Endothelial cell of umbilical vein (primary cell): ENCODE results near the gene PRG2. TPM values are rescaled to one million over a fixed set of nuclear protein-coding genes. Genes with fewer than 3 reads are reported as not detected.

ENCODE experiments used
- BruUV-seq: library from RNA; stranded (reverse); fragments of 400-500 nt; replicated peaks from 2 replicates; lab custom pipeline; 2021; lab: Mats Ljungman, UMichigan
- CTCF ChIA-PET: fragments of 300-600, 350-600 bp; sonication (Branson Sonifier 250); formaldehyde crosslinking; loops from one replicate; lab custom pipeline; 2021; ENCODE audit warnings: antibody characterized with exemption, inconsistent platforms; lab: Charles Lee
- POLR2A ChIA-PET: fragments of 300-600, 350-600 bp; sonication (Branson Sonifier 250); formaldehyde crosslinking; loops from one replicate; lab custom pipeline; 2021; ENCODE audit warnings: antibody characterized with exemption, inconsistent platforms; lab: Charles Lee
- DNase-seq: peaks from one replicate; pipeline ENCODE4 v3.0.0-alpha.2; 2011; ENCODE audit warnings: low read depth, low spot score
- FAIRE-seq: peaks from 2 replicates; lab custom pipeline; 2011; peaks lifted over from hg19 to GRCh38; lab: Jason Lieb, UNC
- H2AFZ ChIP-seq: 2 replicates; pipeline ENCODE4 v1.6.0; 2012; ENCODE audit warnings: low read depth, low read length, control low read depth, inconsistent platforms
- H3K27ac ChIP-seq: 2 replicates; pipeline ENCODE4 v1.5.1; 2011; ENCODE audit warnings: low read depth, mild to moderate bottlenecking, control low read depth, low read length, moderate library complexity; ENCODE audit not compliant: insufficient read depth
- H3K27me3 ChIP-seq, 2 experiments: 2 replicates each; pipeline versions ENCODE4 v1.6.0 to v1.6.1; 2011; ENCODE audit warnings: low read length in 2 of 2, mixed read lengths in 1 of 2; ENCODE audit not compliant: control insufficient read depth in 2 of 2, insufficient read depth in 2 of 2
- H3K36me3 ChIP-seq, 2 experiments: 2 replicates in 1 of 2; 3 replicates in 1 of 2; pipeline ENCODE4 v1.5.1; 2011; ENCODE audit warnings: low read length in 2 of 2, mild to moderate bottlenecking in 1 of 2, moderate library complexity in 1 of 2; ENCODE audit not compliant: control insufficient read depth in 2 of 2, insufficient read depth in 2 of 2; ENCODE audit errors: extremely low read depth in 1 of 2
- H3K4me1 ChIP-seq: 3 replicates; pipeline ENCODE4 v1.5.1; 2011; ENCODE audit warnings: mild to moderate bottlenecking, low read length; ENCODE audit not compliant: control insufficient read depth, insufficient read depth; ENCODE audit errors: extremely low read depth
- H3K4me2 ChIP-seq: 2 replicates; pipeline ENCODE4 v1.6.1; 2011; ENCODE audit warnings: low read length, control low read depth, mixed read lengths; ENCODE audit not compliant: insufficient read depth
- H3K4me3 ChIP-seq, 3 experiments: fragments of 200-600 bp in 1 of 3; sonication (generic), shearing (Covaris generic) in 1 of 3; replicated peaks in 1 of 3; 2 replicates each; pipeline ENCODE4 v1.5.1; 2011 to 2016; ENCODE audit warnings: control low read depth in 3 of 3, low read length in 3 of 3, mild to moderate bottlenecking in 2 of 3, inconsistent platforms in 1 of 3, low read depth in 1 of 3, moderate library complexity in 1 of 3; ENCODE audit not compliant: insufficient read depth in 1 of 3
- H3K79me2 ChIP-seq: 2 replicates; pipeline ENCODE4 v1.6.0; 2012; ENCODE audit warnings: low read length, inconsistent platforms; ENCODE audit not compliant: control insufficient read depth, insufficient read depth
- H3K9ac ChIP-seq: replicated peaks from 2 replicates; pipeline ENCODE3; 2011; ENCODE audit warnings: low read length, control low read depth; ENCODE audit not compliant: insufficient read depth; ENCODE audit errors: extremely low read depth
- H3K9me1 ChIP-seq: replicated peaks from 3 replicates; pipeline ENCODE4 v1.6.0; 2011; ENCODE audit warnings: mild to moderate bottlenecking, low read length; ENCODE audit not compliant: control insufficient read depth, insufficient read depth; ENCODE audit errors: extremely low read depth
- H3K9me3 ChIP-seq: replicated peaks from 2 replicates; pipeline ENCODE4 v1.5.1; 2012; ENCODE audit warnings: low read length, inconsistent platforms; ENCODE audit not compliant: control insufficient read depth, insufficient read depth
- H4K20me1 ChIP-seq: replicated peaks from 2 replicates; pipeline ENCODE3; 2011; ENCODE audit warnings: mild to moderate bottlenecking, low read length; ENCODE audit not compliant: control insufficient read depth, insufficient read depth; ENCODE audit errors: extremely low read depth
- EZH2 ChIP-seq: IDR thresholded peaks from 2 replicates; pipeline ENCODE4 v1.6.1; 2012; ENCODE audit warnings: borderline replicate concordance, low read depth, mild to moderate bottlenecking, moderate library complexity, low read length, inconsistent platforms; ENCODE audit not compliant: severe bottlenecking
- FOS ChIP-seq: IDR thresholded peaks from 2 replicates; pipeline ENCODE4 v1.6.1; 2011; ENCODE audit warnings: mild to moderate bottlenecking, low read length, moderate library complexity, borderline replicate concordance; ENCODE audit not compliant: insufficient read depth
- GATA2 ChIP-seq: IDR thresholded peaks from 2 replicates; pipeline ENCODE4 v1.7.0; 2011; ENCODE audit warnings: low read depth, mild to moderate bottlenecking, moderate library complexity, mixed read lengths, low read length; ENCODE audit not compliant: insufficient read length, insufficient read depth
- JUN ChIP-seq: IDR thresholded peaks from 2 replicates; pipeline ENCODE4 v1.6.1; 2011; ENCODE audit warnings: borderline replicate concordance, low read depth; ENCODE audit not compliant: insufficient read length, insufficient read depth
- MYC ChIP-seq: IDR thresholded peaks from one replicate; pipeline ENCODE4 v1.6.1; 2011; ENCODE audit warnings: mild to moderate bottlenecking, low read depth, low read length
- POLR2A ChIP-seq: IDR thresholded peaks from 2 replicates; pipeline ENCODE4 v1.6.1; 2012; ENCODE audit warnings: low read depth, mild to moderate bottlenecking, control low read depth, low read length
- POLR2AphosphoS5 ChIP-seq: IDR thresholded peaks from 2 replicates; pipeline ENCODE4 v1.6.1; 2012; ENCODE audit warnings: low read depth, mild to moderate bottlenecking, control low read depth, low read length, moderate library complexity; ENCODE audit not compliant: insufficient read depth
- dilution Hi-C: fragments of 300-500 bp; cut with MboI; formaldehyde crosslinking; loops from one replicate; pipeline ENCODE4 v1.15.0; 2019; ENCODE audit warnings: low sequenced_read_pairs; ENCODE audit not compliant: extremely low pct_ligation_motif_present
- intact Hi-C: fragments of 100-400 bp; cut with micrococcal nuclease; formaldehyde crosslinking; loops from one replicate; pipeline ENCODE4 v1.10.0; 2022
- polyA plus RNA-seq, 4 experiments: library from polyadenylated mRNA; depleted of rRNA in 3 of 4; stranded (reverse) in 3 of 4; unstranded in 1 of 4; fragments of >200 nt; gene quantifications; 2 replicates each; pipeline versions ENCODE4 v1.2.1 to v1.2.3, GENCODE V29; 2011 to 2012; ENCODE audit warnings: missing spikeins in 1 of 4
- total RNA-seq: library from RNA; stranded (reverse); gene quantifications from 2 replicates; pipeline ENCODE4 v1.2.3, GENCODE V29; 2021
- TF ChIP-seq, protein P1 (sequence below), 2 donors: IDR thresholded peaks; 1 replicate in 1 of 2; 2 replicates in 1 of 2; pipeline ENCODE4 v1.5.1; 2011; ENCODE audit warnings: low read length in 2 of 2, mild to moderate bottlenecking in 2 of 2, moderate library complexity in 2 of 2, control low read depth in 1 of 2, inconsistent platforms in 1 of 2, low read depth in 1 of 2; ENCODE audit not compliant: insufficient read depth in 1 of 2; ENCODE audit errors: extremely low read depth in 1 of 2
- TF ChIP-seq, protein P2 (sequence below): IDR thresholded peaks from 2 replicates; pipeline ENCODE4 v1.6.1; 2011; ENCODE audit not compliant: insufficient read depth, insufficient read length

PRG2 gene
- total and polyA plus RNA-seq, 2 donors (not counting 3 experiments of a cell fraction or from before 2014, with no cell fraction given): 0.08 to 0.55 TPM

DNA sequence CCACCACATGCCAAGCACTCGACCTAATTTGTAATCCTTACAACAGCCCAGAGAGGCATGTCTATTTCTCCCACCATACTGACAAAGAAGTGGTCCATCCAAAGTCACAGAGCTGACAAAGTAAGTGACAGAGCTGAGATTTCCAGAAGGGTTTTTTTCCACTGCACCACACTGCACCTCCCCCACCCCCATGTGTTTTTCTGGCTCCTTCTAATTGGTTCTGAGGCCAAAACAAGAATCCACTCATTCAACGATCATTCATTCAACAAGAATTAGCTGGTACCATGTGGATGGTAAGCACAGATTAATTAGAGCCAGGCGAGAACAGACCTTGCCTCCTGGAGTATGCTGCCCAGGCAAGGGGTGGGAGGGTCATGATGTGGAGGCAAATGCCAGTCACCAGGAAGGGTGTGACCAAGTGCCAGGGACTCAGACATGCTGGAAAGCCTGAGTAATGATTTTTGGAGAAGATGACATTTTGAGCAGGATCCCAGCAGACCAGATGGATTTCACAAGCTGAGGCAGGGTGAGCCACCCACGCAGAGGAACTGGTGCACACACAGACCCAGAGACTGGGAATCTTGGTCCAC, 14.9 kb upstream of the PRG2 start:
- BruUV-seq: no TSS peak
- no peak for DNase-seq
- ChIA-PET POLR2A (interaction anchor here (1.7 kb wide), 1 partner anchor 19 kb away, joined by 7 read pairs; no protein-coding TSS in a partner anchor), CTCF (interaction anchor here (0.7 to 2.0 kb wide), 5 partner anchors 18 to 77 kb away, joined by 3 to 8 read pairs (median 6); partner anchors contain the start of genes RTN4RL2 and SLC43A3)
- no peak for TF ChIP-seq JUN
- no peak for TF ChIP-seq MYC
- TF ChIP-seq EZH2: no peak
- TF ChIP-seq, protein P1, sequence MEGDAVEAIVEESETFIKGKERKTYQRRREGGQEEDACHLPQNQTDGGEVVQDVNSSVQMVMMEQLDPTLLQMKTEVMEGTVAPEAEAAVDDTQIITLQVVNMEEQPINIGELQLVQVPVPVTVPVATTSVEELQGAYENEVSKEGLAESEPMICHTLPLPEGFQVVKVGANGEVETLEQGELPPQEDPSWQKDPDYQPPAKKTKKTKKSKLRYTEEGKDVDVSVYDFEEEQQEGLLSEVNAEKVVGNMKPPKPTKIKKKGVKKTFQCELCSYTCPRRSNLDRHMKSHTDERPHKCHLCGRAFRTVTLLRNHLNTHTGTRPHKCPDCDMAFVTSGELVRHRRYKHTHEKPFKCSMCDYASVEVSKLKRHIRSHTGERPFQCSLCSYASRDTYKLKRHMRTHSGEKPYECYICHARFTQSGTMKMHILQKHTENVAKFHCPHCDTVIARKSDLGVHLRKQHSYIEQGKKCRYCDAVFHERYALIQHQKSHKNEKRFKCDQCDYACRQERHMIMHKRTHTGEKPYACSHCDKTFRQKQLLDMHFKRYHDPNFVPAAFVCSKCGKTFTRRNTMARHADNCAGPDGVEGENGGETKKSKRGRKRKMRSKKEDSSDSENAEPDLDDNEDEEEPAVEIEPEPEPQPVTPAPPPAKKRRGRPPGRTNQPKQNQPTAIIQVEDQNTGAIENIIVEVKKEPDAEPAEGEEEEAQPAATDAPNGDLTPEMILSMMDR (IDR thresholded peaks at IDR 0.05; ENCODE audit: extremely low read depth in 1 of 2, insufficient read depth in 1 of 2, low read depth in 1 of 2, low read length in 2 of 2): no peak
- no peak for TF ChIP-seq GATA2
- TF ChIP-seq POLR2A: no peak
- TF ChIP-seq POLR2AphosphoS5: no peak
- TF ChIP-seq FOS: no peak
- TF ChIP-seq, protein P2, sequence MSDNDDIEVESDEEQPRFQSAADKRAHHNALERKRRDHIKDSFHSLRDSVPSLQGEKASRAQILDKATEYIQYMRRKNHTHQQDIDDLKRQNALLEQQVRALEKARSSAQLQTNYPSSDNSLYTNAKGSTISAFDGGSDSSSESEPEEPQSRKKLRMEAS: no peak
- H4K20me1 ChIP-seq: no peaks in the 10 kb centered on the region
- dilution Hi-C loops (no loop called here), intact Hi-C loops (loop anchor here (5.0 kb wide), 2 partner anchors 52 to 58 kb away; no protein-coding TSS in a partner anchor)
- no peak overlapping the region for H3K4me2 ChIP-seq
- no peak overlapping the region for H3K4me3 ChIP-seq
- H3K36me3 ChIP-seq: peaks cover 3 to 12% of the 10 kb centered on the region in 2 experiments
- no peak for FAIRE-seq
- no peaks in the 10 kb centered on the region for H3K27me3 ChIP-seq
- no peaks in the 10 kb centered on the region for H3K79me2 ChIP-seq
- H3K9me3 ChIP-seq: no peaks in the 10 kb centered on the region
- no peak overlapping the region for H3K9ac ChIP-seq
- H2AFZ ChIP-seq: no peak overlapping the region
- H3K27ac ChIP-seq: no peak overlapping the region
- H3K9me1 ChIP-seq: no peaks in the 10 kb centered on the region
- H3K4me1 ChIP-seq: peaks cover 26% of the 10 kb centered on the region
